ENCODE results near the gene RAP1GAP. TPM values are rescaled to one million over a fixed set of nuclear protein-coding genes. Genes with fewer than 3 reads are reported as not detected.

Gene RAP1GAP
- polyA plus RNA-seq, 3 donors, result 0.04 TPM; not detected in 2

DNA sequence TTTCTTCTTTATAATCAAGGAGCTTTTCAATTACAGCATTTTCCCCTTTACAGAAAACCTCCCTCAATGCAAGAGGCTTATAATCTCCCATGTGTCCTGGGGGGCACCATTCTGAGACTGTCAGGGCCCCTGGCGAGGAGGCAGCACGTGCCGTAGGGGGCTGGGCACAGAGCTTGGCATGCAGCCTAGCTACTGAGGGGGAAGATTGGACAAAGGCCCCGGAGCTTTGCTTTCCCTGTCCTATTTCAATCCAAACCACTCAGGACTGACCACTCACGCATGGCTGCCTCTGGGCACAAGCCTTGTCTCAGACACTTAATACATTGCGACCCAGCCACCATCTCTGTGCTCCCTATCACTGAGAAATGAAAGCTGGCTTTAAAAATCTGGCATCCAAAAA, 2.8 kb upstream of the RAP1GAP start:
- H3K4me3 Mint-ChIP-seq, result no peak overlapping the region
- 92% methylated on average over 3 of the region's 6 CpGs for WGBS (ENCODE audit: insufficient coverage)

GRCh38 chr1:21670956-21671902, 2.1 kb upstream of the RAP1GAP start:
- peaks cover 31% of the 10 kb centered on the region for H4K20me1 ChIP-seq (ENCODE audit: insufficient read depth, low read length)
- intact Hi-C loops (cut with micrococcal nuclease), result no loop called here
- peaks cover 22% of the 10 kb centered on the region for H3K4me1 Mint-ChIP-seq
- no peak overlapping the region for H3K4me3 Mint-ChIP-seq
- no peak overlapping the region for H3K4me2 ChIP-seq (replicated peaks; ENCODE audit: extremely low read depth, low read length, poor library complexity, severe bottlenecking)
- no peak overlapping the region for H3K27ac ChIP-seq (ENCODE audit: low read depth in 1 of 2, low read length in 2 of 2)
- H3K9me3 ChIP-seq (replicated peaks in 1 of 2; ENCODE audit: control insufficient read depth in 1 of 2, insufficient read depth in 1 of 2, low read length in 2 of 2), result peaks cover 0 to 6% of the 10 kb centered on the region in 2 donors
- H3K27ac Mint-ChIP-seq, result no peak overlapping the region
- H3K4me3 ChIP-seq (replicated peaks in 1 of 3; ENCODE audit: low read depth in 2 of 3, low read length in 3 of 3), result no peak overlapping the region
- H3K36me3 ChIP-seq (replicated peaks in 1 of 2; ENCODE audit: control insufficient read depth in 1 of 2, insufficient read depth in 2 of 2, low read length in 2 of 2), result peaks cover 0 to 6% of the 10 kb centered on the region in 2 donors
- H3K36me3 Mint-ChIP-seq, result peaks cover under 1 to 5% of the 10 kb centered on the region in 2 donors
- 100% methylated on average over 5 of the region's 11 CpGs for WGBS (ENCODE audit: insufficient coverage)
- TF ChIP-seq, protein P1, sequence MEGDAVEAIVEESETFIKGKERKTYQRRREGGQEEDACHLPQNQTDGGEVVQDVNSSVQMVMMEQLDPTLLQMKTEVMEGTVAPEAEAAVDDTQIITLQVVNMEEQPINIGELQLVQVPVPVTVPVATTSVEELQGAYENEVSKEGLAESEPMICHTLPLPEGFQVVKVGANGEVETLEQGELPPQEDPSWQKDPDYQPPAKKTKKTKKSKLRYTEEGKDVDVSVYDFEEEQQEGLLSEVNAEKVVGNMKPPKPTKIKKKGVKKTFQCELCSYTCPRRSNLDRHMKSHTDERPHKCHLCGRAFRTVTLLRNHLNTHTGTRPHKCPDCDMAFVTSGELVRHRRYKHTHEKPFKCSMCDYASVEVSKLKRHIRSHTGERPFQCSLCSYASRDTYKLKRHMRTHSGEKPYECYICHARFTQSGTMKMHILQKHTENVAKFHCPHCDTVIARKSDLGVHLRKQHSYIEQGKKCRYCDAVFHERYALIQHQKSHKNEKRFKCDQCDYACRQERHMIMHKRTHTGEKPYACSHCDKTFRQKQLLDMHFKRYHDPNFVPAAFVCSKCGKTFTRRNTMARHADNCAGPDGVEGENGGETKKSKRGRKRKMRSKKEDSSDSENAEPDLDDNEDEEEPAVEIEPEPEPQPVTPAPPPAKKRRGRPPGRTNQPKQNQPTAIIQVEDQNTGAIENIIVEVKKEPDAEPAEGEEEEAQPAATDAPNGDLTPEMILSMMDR (IDR thresholded peaks at IDR 0.05), result no peak
- H3K27me3 Mint-ChIP-seq (ENCODE audit: low read depth in 3 of 3), result peaks cover 43 to 59% (median 48%) of the 10 kb centered on the region in 3 donors
- H3K9me3 Mint-ChIP-seq, result peaks cover 0 to 5% (median 0%) of the 10 kb centered on the region in 7 donors
- no peak for DNase-seq
- no peak overlapping the region for H2AFZ ChIP-seq (ENCODE audit: insufficient read depth, low read depth, low read length, poor library complexity, severe bottlenecking)
- H3K79me2 ChIP-seq (ENCODE audit: insufficient read depth, low read length), result no peaks in the 10 kb centered on the region
- no peak overlapping the region for H3K9ac ChIP-seq (ENCODE audit: insufficient read depth, low read length, poor library complexity, severe bottlenecking)
- H3K4me1 ChIP-seq (ENCODE audit: control insufficient read depth in 1 of 2, insufficient read depth in 2 of 2, low read length in 2 of 2), result peaks cover 21 to 25% of the 10 kb centered on the region in 2 donors
- H3K27me3 ChIP-seq (ENCODE audit: control insufficient read depth in 2 of 2, insufficient read depth in 2 of 2, low read length in 2 of 2), result peaks cover 18 to 47% of the 10 kb centered on the region in 2 donors

More for the DNA sequence above, 2.8 kb upstream of the RAP1GAP start:
- Histone ChIP-seq H4K20me1 (ENCODE audit: insufficient read depth, low read length) (peaks cover 31% of the 10 kb centered on the region), H3K9ac (ENCODE audit: insufficient read depth, low read length, poor library complexity, severe bottlenecking) (no peak overlapping the region), H3K4me3 (replicated peaks in 1 of 3; ENCODE audit: low read depth in 2 of 3, low read length in 3 of 3) (no peak overlapping the region), H3K4me2 (replicated peaks; ENCODE audit: extremely low read depth, low read length, poor library complexity, severe bottlenecking) (no peak overlapping the region), H3K27ac (ENCODE audit: low read depth in 1 of 2, low read length in 2 of 2) (no peak overlapping the region), H2AFZ (ENCODE audit: insufficient read depth, low read depth, low read length, poor library complexity, severe bottlenecking) (no peak overlapping the region), H3K27me3 (ENCODE audit: control insufficient read depth in 2 of 2, insufficient read depth in 2 of 2, low read length in 2 of 2) (peaks cover 18 to 47% of the 10 kb centered on the region in 2 donors), H3K4me1 (ENCODE audit: control insufficient read depth in 1 of 2, insufficient read depth in 2 of 2, low read length in 2 of 2) (peaks cover 21 to 25% of the 10 kb centered on the region in 2 donors), H3K36me3 (replicated peaks in 1 of 2; ENCODE audit: control insufficient read depth in 1 of 2, insufficient read depth in 2 of 2, low read length in 2 of 2) (peaks cover 0 to 10% of the 10 kb centered on the region in 2 donors), H3K79me2 (ENCODE audit: insufficient read depth, low read length) (no peaks in the 10 kb centered on the region), H3K9me3 (replicated peaks in 1 of 2; ENCODE audit: control insufficient read depth in 1 of 2, insufficient read depth in 1 of 2, low read length in 2 of 2) (peaks cover 0 to 6% of the 10 kb centered on the region in 2 donors)
- Mint-ChIP-seq H3K27me3 (ENCODE audit: low read depth in 3 of 3) (peaks cover 42 to 55% (median 46%) of the 10 kb centered on the region in 3 donors), H3K9me3 (peaks cover 0 to 5% (median 0%) of the 10 kb centered on the region in 7 donors), H3K27ac (no peak overlapping the region), H3K4me1 (peaks cover 22% of the 10 kb centered on the region), H3K36me3 (peaks cover 6 to 10% of the 10 kb centered on the region in 2 donors)
- TF ChIP-seq, protein P1 (IDR thresholded peaks at IDR 0.05), result no peak
- no peak for DNase-seq
- intact Hi-C loops (cut with micrococcal nuclease), result no loop called here
